HepG2 (cell line): Measurements from ENCODE around the gene POLA1. TPM values are rescaled to one million over a fixed set of nuclear protein-coding genes. Genes with fewer than 3 reads are reported as not detected.

Experiments
- ATAC-seq: fragments of 200-7000 bp; cut with Tn5 transposase; 3 replicates; pipeline ENCODE4 v1.9.1; 2020; ENCODE audit warnings: mild to moderate bottlenecking, moderate library complexity
- BruUV-seq: library from RNA; stranded (reverse); fragments of 400-500 nt; replicated peaks from 2 replicates; lab custom pipeline; 2021; lab: Mats Ljungman, UMichigan
- CTCF ChIA-PET: fragments of 300-600 bp; formaldehyde crosslinking; extraction: SDS; loops from one replicate; lab custom pipeline; 2021; ENCODE audit warnings: low total read pairs, inconsistent platforms, low intra/inter-chr PET ratio; lab: Yijun Ruan, JAX
- POLR2A ChIA-PET: fragments of 350-600 bp; sonication (Branson Sonifier 250); formaldehyde crosslinking; loops from one replicate; lab custom pipeline; 2020; ENCODE audit warnings: antibody characterized with exemption, inconsistent platforms; lab: Yijun Ruan, JAX
- DNase-seq: peaks from one replicate; pipeline ENCODE4 v3.0.0-alpha.2; 2015; ENCODE audit warnings: low spot score
- FAIRE-seq: peaks from 3 replicates; lab custom pipeline; 2011; peaks lifted over from hg19 to GRCh38; lab: Jason Lieb, UNC
- H2AFZ ChIP-seq: one replicate; pipeline ENCODE4 v1.6.1; 2011; ENCODE audit warnings: low read length, inconsistent platforms
- H3K27ac ChIP-seq: fragments of 300-600 bp; 3 replicates; pipeline ENCODE4 v1.8.0; 2011; ENCODE audit warnings: mixed run types, mild to moderate bottlenecking, mixed read lengths, low read length, inconsistent platforms; ENCODE audit not compliant: insufficient read depth; ENCODE audit errors: extremely low read length
- H3K27me3 ChIP-seq, 2 experiments: fragments of 200-600 bp in 1 of 2; 2 replicates in 1 of 2; 3 replicates in 1 of 2; pipeline versions ENCODE4 v1.6.0 to v1.8.0; 2011; ENCODE audit warnings: low read length in 2 of 2, mild to moderate bottlenecking in 2 of 2, moderate library complexity in 2 of 2, inconsistent platforms in 1 of 2; ENCODE audit not compliant: insufficient read depth in 2 of 2, control insufficient read depth in 1 of 2
- H3K36me3 ChIP-seq, 2 experiments: fragments of 200-600 bp in 1 of 2; replicated peaks in 1 of 2; 2 replicates in 1 of 2; 3 replicates in 1 of 2; pipeline versions ENCODE4 v1.5.1 to v1.8.0; 2011; ENCODE audit warnings: low read length in 2 of 2, inconsistent platforms in 1 of 2; ENCODE audit not compliant: insufficient read depth in 2 of 2, control insufficient read depth in 1 of 2
- H3K4me1 ChIP-seq: 2 replicates; pipeline ENCODE4 v1.5.1; 2012; ENCODE audit warnings: low read length, inconsistent platforms; ENCODE audit not compliant: insufficient read depth
- H3K4me2 ChIP-seq: 2 replicates; pipeline ENCODE4 v1.6.0; 2011; ENCODE audit warnings: low read depth, low read length, inconsistent platforms
- H3K4me3 ChIP-seq, 3 experiments: fragments of 200-600 bp in 1 of 3; sonication (generic), shearing (Covaris generic) in 1 of 3; replicated peaks in 1 of 3; 2 replicates each; pipeline ENCODE4 v1.5.1; 2011 to 2016; ENCODE audit warnings: low read length in 3 of 3, inconsistent platforms in 2 of 3, low read depth in 2 of 3, mild to moderate bottlenecking in 2 of 3, control low read depth in 1 of 3, mixed read lengths in 1 of 3; ENCODE audit not compliant: insufficient read depth in 1 of 3
- H3K79me2 ChIP-seq: one replicate; pipeline ENCODE4 v1.6.1; 2011; ENCODE audit warnings: low read length, inconsistent platforms; ENCODE audit not compliant: insufficient read depth
- H3K9ac ChIP-seq: 2 replicates; pipeline ENCODE4 v1.6.0; 2011; ENCODE audit warnings: mild to moderate bottlenecking, low read depth, low read length, inconsistent platforms; ENCODE audit not compliant: insufficient read depth
- H3K9me3 ChIP-seq: 2 replicates; pipeline ENCODE4 v1.5.1; 2012; ENCODE audit warnings: mild to moderate bottlenecking, low read length
- H4K20me1 ChIP-seq: 2 replicates; pipeline ENCODE4 v1.6.0; 2011; ENCODE audit warnings: inconsistent platforms, mild to moderate bottlenecking, low read length, moderate library complexity; ENCODE audit not compliant: insufficient read depth
- ATAD3A ChIP-seq: sonication (generic); formaldehyde crosslinking; IDR thresholded peaks from 2 replicates; pipeline ENCODE4 v1.4.0; 2020; ENCODE audit warnings: missing genetic modification reagents
- CEBPB ChIP-seq: IDR thresholded peaks from 2 replicates; pipeline ENCODE4 v1.6.1; 2011; ENCODE audit warnings: low read depth, low read length, improper control_type of control experiment, borderline replicate concordance
- CEBPG ChIP-seq: IDR thresholded peaks from 2 replicates; pipeline ENCODE4 v1.6.1; 2016
- FOXK2 ChIP-seq: fragments of 450-650 bp; IDR thresholded peaks from 2 replicates; pipeline ENCODE4 v1.6.1; 2016
- GMEB2 ChIP-seq: IDR thresholded peaks from 2 replicates; pipeline ENCODE4 v1.6.1; 2016; ENCODE audit warnings: missing biosample characterization, missing genetic modification reagents, low read depth
- IKZF4 ChIP-seq: sonication (generic); formaldehyde crosslinking; IDR thresholded peaks from 2 replicates; pipeline ENCODE4 v1.5.1; 2020; ENCODE audit warnings: borderline replicate concordance, mild to moderate bottlenecking, low read depth, missing genetic modification reagents; ENCODE audit errors: not compliant biosample characterization
- NFE2L2 ChIP-seq: fragments of 150-350 bp; IDR thresholded peaks from 2 replicates; pipeline ENCODE4 v1.6.1; 2014; ENCODE audit warnings: low read length
- SAP130 ChIP-seq: IDR thresholded peaks from 2 replicates; pipeline ENCODE4 v1.6.1; 2016; ENCODE audit warnings: low read depth
- TRAFD1 ChIP-seq: sonication (generic); formaldehyde crosslinking; IDR thresholded peaks from 2 replicates; pipeline ENCODE4 v1.5.1; 2020; ENCODE audit warnings: missing genetic modification reagents, mild to moderate bottlenecking, borderline replicate concordance
- ZFP82 ChIP-seq: sonication (generic); formaldehyde crosslinking; IDR thresholded peaks from 2 replicates; pipeline ENCODE4 v1.5.1; 2020; ENCODE audit warnings: mild to moderate bottlenecking, missing genetic modification reagents, borderline replicate concordance
- ZKSCAN5 ChIP-seq: sonication (generic); formaldehyde crosslinking; IDR thresholded peaks from 2 replicates; pipeline ENCODE4 v1.5.1; 2020; ENCODE audit warnings: mild to moderate bottlenecking, missing genetic modification reagents
- ZMYM2 ChIP-seq: sonication (generic); formaldehyde crosslinking; IDR thresholded peaks from 2 replicates; pipeline ENCODE4 v1.8.0; 2022; ENCODE audit warnings: mild to moderate bottlenecking, missing genetic modification reagents
- ZNF263 ChIP-seq: sonication (generic); formaldehyde crosslinking; IDR thresholded peaks from 2 replicates; pipeline ENCODE4 v1.4.0; 2020; ENCODE audit warnings: missing genetic modification reagents
- ZNF441 ChIP-seq: sonication (generic); formaldehyde crosslinking; IDR thresholded peaks from 2 replicates; pipeline ENCODE4 v1.7.0; 2021; ENCODE audit warnings: missing genetic modification reagents, borderline replicate concordance
- ZNF790 ChIP-seq: sonication (generic); formaldehyde crosslinking; IDR thresholded peaks from 2 replicates; pipeline ENCODE4 v1.8.0; 2022; ENCODE audit warnings: missing genetic modification reagents, mild to moderate bottlenecking, borderline replicate concordance
- WGBS: methylation state at CpG from one replicate; pipeline ENCODE4 v1.1.6; 2017; ENCODE audit warnings: low lambda C conversion rate; 5-methylcytosine and 5-hydroxymethylcytosine counted together
- in situ Hi-C: cut with HindIII; loops from 2 replicates; pipeline ENCODE4 v1.10.0; 2017; ENCODE audit warnings: low pct_unique_long_range_greater_than_20kb; ENCODE audit not compliant: extremely low pct_ligation_motif_present
- intact Hi-C: fragments of 100-400 bp; cut with micrococcal nuclease; formaldehyde crosslinking; loops from one replicate; pipeline ENCODE4 v1.10.0; 2022; ENCODE audit not compliant: unreplicated experiment
- polyA plus RNA-seq, 8 experiments: library from polyadenylated mRNA; depleted of rRNA in 3 of 8; stranded (reverse) in 7 of 8; unstranded in 1 of 8; fragments of >200 nt; fragmentation: Illumina TruSeq in 4 of 8; extraction: Trizol in 4 of 8; gene quantifications; 2 replicates each; pipeline versions ENCODE4 v1.2.1 to v1.2.3, GENCODE V29; 2011 to 2016; ENCODE audit warnings: low read depth in 4 of 8, missing spikeins in 1 of 8, mixed read lengths in 1 of 8; ENCODE audit not compliant: insufficient read depth in 1 of 8
- total RNA-seq, 5 experiments: library from RNA; depleted of rRNA; stranded (reverse); fragments of >200 nt; fragmentation: Illumina TruSeq; extraction: Trizol; gene quantifications; 2 replicates each; pipeline ENCODE4 v1.2.3, GENCODE V29; 2016; ENCODE audit warnings: low read depth in 1 of 5
- TF ChIP-seq, protein P1 (sequence below): sonication (generic); formaldehyde crosslinking; IDR thresholded peaks from 2 replicates; pipeline ENCODE4 v1.8.1; 2023; ENCODE audit warnings: mild to moderate bottlenecking, missing genetic modification reagents
- TF ChIP-seq, protein P2 (sequence below): sonication (generic); formaldehyde crosslinking; IDR thresholded peaks from 2 replicates; pipeline ENCODE4 v1.4.0; 2020; ENCODE audit warnings: mild to moderate bottlenecking, missing genetic modification reagents
- TF ChIP-seq, protein P3 (sequence below): IDR thresholded peaks from 2 replicates; pipeline ENCODE4 v1.6.1; 2016; ENCODE audit warnings: missing compliant biosample characterization, missing genetic modification reagents, borderline replicate concordance

The POLA1 gene
- total and polyA plus RNA-seq, 2 of the 13 experiments (the other 11 are each of a cell fraction or from before 2014, with no cell fraction given): 3.3 to 26.5 TPM

DNA sequence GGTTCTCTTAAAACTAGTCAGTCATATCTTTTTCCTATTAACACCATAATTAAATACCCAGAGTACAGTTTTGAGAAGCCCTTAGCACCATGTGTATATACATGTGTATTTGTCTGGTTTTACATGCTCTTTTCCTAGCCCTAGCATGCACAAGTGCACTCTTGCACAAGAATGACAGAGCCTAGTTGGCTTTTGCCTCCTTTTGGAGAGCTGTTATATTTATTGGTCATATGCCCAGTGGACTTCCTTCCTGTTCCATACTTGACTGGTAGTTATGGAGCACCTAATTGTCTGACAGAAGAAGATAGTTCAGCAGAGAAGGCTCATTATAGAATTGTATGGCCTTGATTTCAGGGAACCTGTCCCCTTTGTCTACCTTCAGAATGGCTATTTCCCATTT is 166.4 kb downstream of the POLA1 start (continued):
- TF ChIP-seq GMEB2 (CRISPR knock-in tag) (no peak), ZKSCAN5 (CRISPR knock-in tag) (no peak), ZNF790 (CRISPR knock-in tag) (no peak), SAP130 (CRISPR knock-in tag) (no peak), ZNF263 (CRISPR knock-in tag) (no peak), IKZF4 (CRISPR knock-in tag) (no peak)
- TF ChIP-seq, protein P1, sequence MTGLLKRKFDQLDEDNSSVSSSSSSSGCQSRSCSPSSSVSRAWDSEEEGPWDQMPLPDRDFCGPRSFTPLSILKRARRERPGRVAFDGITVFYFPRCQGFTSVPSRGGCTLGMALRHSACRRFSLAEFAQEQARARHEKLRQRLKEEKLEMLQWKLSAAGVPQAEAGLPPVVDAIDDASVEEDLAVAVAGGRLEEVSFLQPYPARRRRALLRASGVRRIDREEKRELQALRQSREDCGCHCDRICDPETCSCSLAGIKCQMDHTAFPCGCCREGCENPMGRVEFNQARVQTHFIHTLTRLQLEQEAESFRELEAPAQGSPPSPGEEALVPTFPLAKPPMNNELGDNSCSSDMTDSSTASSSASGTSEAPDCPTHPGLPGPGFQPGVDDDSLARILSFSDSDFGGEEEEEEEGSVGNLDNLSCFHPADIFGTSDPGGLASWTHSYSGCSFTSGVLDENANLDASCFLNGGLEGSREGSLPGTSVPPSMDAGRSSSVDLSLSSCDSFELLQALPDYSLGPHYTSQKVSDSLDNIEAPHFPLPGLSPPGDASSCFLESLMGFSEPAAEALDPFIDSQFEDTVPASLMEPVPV (CRISPR knock-in tag): no peak

DNA sequence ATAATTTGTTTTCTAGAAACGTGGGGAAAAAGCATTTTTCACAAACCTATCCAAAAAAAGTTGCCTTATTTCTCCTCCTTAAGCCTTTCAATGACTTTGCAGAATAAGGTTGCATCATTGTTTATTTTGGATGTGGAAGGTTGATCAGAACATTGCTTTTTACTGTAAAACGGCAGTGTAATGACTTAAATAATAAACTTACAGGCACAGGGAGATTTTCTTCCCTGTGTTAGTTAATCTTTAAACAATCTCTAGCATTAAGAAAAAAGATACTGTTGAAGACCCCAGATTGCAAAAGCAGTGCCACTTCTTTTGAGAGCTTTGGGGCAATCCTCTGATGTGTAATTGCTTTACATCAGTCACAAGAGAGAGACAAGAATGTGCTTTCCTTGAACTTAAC is 168.6 kb downstream of the POLA1 start:
- Histone ChIP-seq H3K4me2 (no peak overlapping the region), H3K4me3 (no peak overlapping the region), H3K36me3 (peaks cover 0 to 4% of the 10 kb centered on the region in 2 experiments; a peak in 1 of 5 replicates), H3K9me3 (no peaks in the 10 kb centered on the region), H3K79me2 (no peaks in the 10 kb centered on the region), H3K27me3 (no peaks in the 10 kb centered on the region), H3K4me1 (peaks cover 6% of the 10 kb centered on the region), H3K27ac (no peak overlapping the region), H2AFZ (no peak overlapping the region), H4K20me1 (no peaks in the 10 kb centered on the region), H3K9ac (no peak overlapping the region)
- intact Hi-C loops (no loop called here), in situ Hi-C loops (no loop called here)
- no peak for ATAC-seq
- no peak for DNase-seq
- BruUV-seq: no TSS peak
- ChIA-PET POLR2A (no interaction called here), CTCF (no interaction called here)
- WGBS: 64% methylated on average over 2 of the region's 2 CpGs
- FAIRE-seq: no peak
- TF ChIP-seq ATAD3A (CRISPR knock-in tag) (no peak), ZFP82 (CRISPR knock-in tag) (no peak), ZNF441 (CRISPR knock-in tag) (no peak), NFE2L2 (no peak), CEBPB (0 out of 2 replicates have a peak, but pooled peaks have one; percentile 3), CEBPG (CRISPR knock-in tag) (0 out of 2 replicates have a peak, but pooled peaks have one; percentile 19), FOXK2 (no peak), ZMYM2 (CRISPR knock-in tag) (no peak), TRAFD1 (CRISPR knock-in tag) (no peak)
- TF ChIP-seq, protein P2, sequence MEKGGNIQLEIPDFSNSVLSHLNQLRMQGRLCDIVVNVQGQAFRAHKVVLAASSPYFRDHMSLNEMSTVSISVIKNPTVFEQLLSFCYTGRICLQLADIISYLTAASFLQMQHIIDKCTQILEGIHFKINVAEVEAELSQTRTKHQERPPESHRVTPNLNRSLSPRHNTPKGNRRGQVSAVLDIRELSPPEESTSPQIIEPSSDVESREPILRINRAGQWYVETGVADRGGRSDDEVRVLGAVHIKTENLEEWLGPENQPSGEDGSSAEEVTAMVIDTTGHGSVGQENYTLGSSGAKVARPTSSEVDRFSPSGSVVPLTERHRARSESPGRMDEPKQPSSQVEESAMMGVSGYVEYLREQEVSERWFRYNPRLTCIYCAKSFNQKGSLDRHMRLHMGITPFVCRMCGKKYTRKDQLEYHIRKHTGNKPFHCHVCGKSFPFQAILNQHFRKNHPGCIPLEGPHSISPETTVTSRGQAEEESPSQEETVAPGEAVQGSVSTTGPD (CRISPR knock-in tag): no peak
- TF ChIP-seq, protein P3, sequence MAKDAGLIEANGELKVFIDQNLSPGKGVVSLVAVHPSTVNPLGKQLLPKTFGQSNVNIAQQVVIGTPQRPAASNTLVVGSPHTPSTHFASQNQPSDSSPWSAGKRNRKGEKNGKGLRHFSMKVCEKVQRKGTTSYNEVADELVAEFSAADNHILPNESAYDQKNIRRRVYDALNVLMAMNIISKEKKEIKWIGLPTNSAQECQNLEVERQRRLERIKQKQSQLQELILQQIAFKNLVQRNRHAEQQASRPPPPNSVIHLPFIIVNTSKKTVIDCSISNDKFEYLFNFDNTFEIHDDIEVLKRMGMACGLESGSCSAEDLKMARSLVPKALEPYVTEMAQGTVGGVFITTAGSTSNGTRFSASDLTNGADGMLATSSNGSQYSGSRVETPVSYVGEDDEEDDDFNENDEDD: no peak
